ENCODE results near the gene LLCFC1.

GRCh38 chr7:142927085-142927745, 12.1 kb upstream of the LLCFC1 start:
- TF ChIP-seq TAF1 (conservative IDR thresholded peaks at IDR 0.05) (no peak), SP1 (IDR thresholded peaks at IDR 0.05) (no peak), GABPA (IDR thresholded peaks at IDR 0.05 in 1 of 2, conservative IDR thresholded peaks at IDR 0.05 in 1 of 2) (no peak), FOXA1 (IDR thresholded peaks at IDR 0.05) (no peak)
- TF ChIP-seq, protein P1, sequence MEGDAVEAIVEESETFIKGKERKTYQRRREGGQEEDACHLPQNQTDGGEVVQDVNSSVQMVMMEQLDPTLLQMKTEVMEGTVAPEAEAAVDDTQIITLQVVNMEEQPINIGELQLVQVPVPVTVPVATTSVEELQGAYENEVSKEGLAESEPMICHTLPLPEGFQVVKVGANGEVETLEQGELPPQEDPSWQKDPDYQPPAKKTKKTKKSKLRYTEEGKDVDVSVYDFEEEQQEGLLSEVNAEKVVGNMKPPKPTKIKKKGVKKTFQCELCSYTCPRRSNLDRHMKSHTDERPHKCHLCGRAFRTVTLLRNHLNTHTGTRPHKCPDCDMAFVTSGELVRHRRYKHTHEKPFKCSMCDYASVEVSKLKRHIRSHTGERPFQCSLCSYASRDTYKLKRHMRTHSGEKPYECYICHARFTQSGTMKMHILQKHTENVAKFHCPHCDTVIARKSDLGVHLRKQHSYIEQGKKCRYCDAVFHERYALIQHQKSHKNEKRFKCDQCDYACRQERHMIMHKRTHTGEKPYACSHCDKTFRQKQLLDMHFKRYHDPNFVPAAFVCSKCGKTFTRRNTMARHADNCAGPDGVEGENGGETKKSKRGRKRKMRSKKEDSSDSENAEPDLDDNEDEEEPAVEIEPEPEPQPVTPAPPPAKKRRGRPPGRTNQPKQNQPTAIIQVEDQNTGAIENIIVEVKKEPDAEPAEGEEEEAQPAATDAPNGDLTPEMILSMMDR (IDR thresholded peaks at IDR 0.05; ENCODE audit: low read depth, low read length, missing input control): no peak
